ENCODE data around the gene ADGRL3.

- TF ChIP-seq CTCF (IDR thresholded peaks at IDR 0.05) (no peak), POLR2A (IDR thresholded peaks at IDR 0.05) (no peak), POLR2AphosphoS5 (IDR thresholded peaks at IDR 0.05) (no peak)
Measured at GRCh38 chr4:61771056-61771455, 570.9 kb downstream of the ADGRL3 start.
